Mucosa of descending colon (tissue), 3 donors: ENCODE results near the gene TMED8. TPM values are rescaled to one million over a fixed set of nuclear protein-coding genes. Genes with fewer than 3 reads are reported as not detected.

Source experiments
- ATAC-seq: fragments of 200-7000 bp; cut with Tn5 transposase; one replicate; pipeline ENCODE4 v1.9.1; 2020; ENCODE audit warnings: mild to moderate bottlenecking, moderate library complexity
- DNase-seq, 3 donors: peaks; one replicate each; pipeline ENCODE4 v3.0.0-alpha.2; 2020
- H3K36me3 ChIP-seq: fragments of 200-600 bp; one replicate; pipeline ENCODE4 v1.8.0; 2021; ENCODE audit warnings: low read depth, mild to moderate bottlenecking
- H3K4me1 ChIP-seq: fragments of 200-600 bp; one replicate; pipeline ENCODE4 v1.8.0; 2021; ENCODE audit warnings: low read depth, mild to moderate bottlenecking
- H3K4me3 ChIP-seq: fragments of 200-600 bp; one replicate; pipeline ENCODE4 v1.8.0; 2021; ENCODE audit warnings: mild to moderate bottlenecking
- H3K9me3 ChIP-seq: fragments of 200-600 bp; one replicate; pipeline ENCODE4 v1.8.0; 2021; ENCODE audit warnings: mild to moderate bottlenecking
- CTCF ChIP-seq: fragments of 200-600 bp; IDR thresholded peaks from one replicate; pipeline ENCODE4 v1.8.0; 2022; ENCODE audit warnings: antibody characterized with exemption, mild to moderate bottlenecking
- intact Hi-C, 2 donors: fragments of 100-400 bp; cut with DNase I in 1 of 2; cut with micrococcal nuclease in 1 of 2; formaldehyde crosslinking; loops; one replicate each; pipeline versions ENCODE4 v1.11.0 to v1.11.1; 2022; cut with DNase I, micrococcal nuclease
- total RNA-seq, 3 donors: library from RNA; stranded (reverse); fragmentation: NEBNext Ultra II Directional in 2 of 3; extraction: Animal tissue kit (Norgen Biotek cat#: 25700) in 2 of 3; gene quantifications; one replicate each; pipeline versions ENCODE4 v1.2.1 to v1.2.4, GENCODE V29; 2021 to 2023
- donor health status: DM: no; HTN: no; CAD: no; lungs with moderate emphysema.
- donor health status: DM: no; HTN: no; CAD: no.
- donor health status: DM: no; HTN: yes; CAD: no.

The TMED8 gene
- total RNA-seq, 3 donors from 2014 or later: 6.5 to 15.6 (median 7.7) TPM

- TF ChIP-seq CTCF: no peak
- Histone ChIP-seq H3K4me3 (no peak overlapping the region), H3K4me1 (peaks cover 15% of the 10 kb centered on the region), H3K36me3 (no peaks in the 10 kb centered on the region), H3K9me3 (no peaks in the 10 kb centered on the region)
- no peak for ATAC-seq
- no peak for DNase-seq
- intact Hi-C loops: no loop called here
Observed at GRCh38 chr14:77296155-77296554, 80.7 kb downstream of the TMED8 start.

GRCh38 chr14:77290705-77291104 lies 86.2 kb downstream of the TMED8 start:
- Histone ChIP-seq H3K4me3 (no peak overlapping the region), H3K4me1 (no peaks in the 10 kb centered on the region), H3K36me3 (no peaks in the 10 kb centered on the region), H3K9me3 (no peaks in the 10 kb centered on the region)
- intact Hi-C loops: no loop called here
- ATAC-seq (no peak), DNase-seq (no peak)
- no peak for TF ChIP-seq CTCF

GRCh38 chr14:77286576-77286975 lies 90.3 kb downstream of the TMED8 start:
- no peak for ATAC-seq
- intact Hi-C loops: no loop called here
- H3K36me3 ChIP-seq: no peaks in the 10 kb centered on the region
- no peaks in the 10 kb centered on the region for H3K4me1 ChIP-seq
- H3K9me3 ChIP-seq: no peaks in the 10 kb centered on the region
- no peak overlapping the region for H3K4me3 ChIP-seq
- DNase-seq: no peak
- no peak for TF ChIP-seq CTCF

Other genes with a start within 250 kb of the TMED8 start
- 1 to 10 TPM in 1 of 3 donors, not detected in 2; 1.7 TPM for gene ZDHHC22, start 235.3 kb downstream of the TMED8 start, total RNA-seq
- gene TMEM63C, start 195.3 kb downstream of the TMED8 start, total RNA-seq: 10 to 100 TPM; 21.2 to 40.8 (median 34.9) TPM
- gene NGB, start 105.9 kb downstream of the TMED8 start, total RNA-seq: 1 to 10 TPM in 1 of 3 donors, under 1 TPM in 1, not detected in 1; 0.14 to 5.3 TPM
- 10 to 100 TPM; 22.9 to 28.5 (median 23.2) TPM for gene POMT2, start 56.2 kb downstream of the TMED8 start, total RNA-seq
- gene GSTZ1, start 56.1 kb downstream of the TMED8 start, total RNA-seq: 10 to 100 TPM; 15.6 to 42.5 (median 37.1) TPM
- gene SAMD15, start 285 bp upstream of the TMED8 start, total RNA-seq: under 1 TPM; 0.29 to 0.66 (median 0.43) TPM
- 1 to 10 TPM in 1 of 3 donors, under 1 TPM in 2; 0.82 to 1.1 (median 0.82) TPM for gene NOXRED1, start 46.4 kb upstream of the TMED8 start, total RNA-seq
- gene VIPAS39, start 80.5 kb upstream of the TMED8 start, total RNA-seq: 10 to 100 TPM; 17.8 to 23.1 (median 18.0) TPM
- 100 to 1,000 TPM; 102 to 160 (median 116) TPM for gene AHSA1, start 81.0 kb upstream of the TMED8 start, total RNA-seq
- under 1 TPM in 2 of 3 donors, not detected in 1; 0.10 to 0.98 TPM for gene ISM2, start 121.7 kb upstream of the TMED8 start, total RNA-seq
- 10 to 100 TPM; 43.2 to 67.1 (median 58.6) TPM for gene SPTLC2, start 239.5 kb upstream of the TMED8 start, total RNA-seq